Progenitor cell of endocrine pancreas (in vitro differentiated cells): ENCODE data around the gene NFYC. TPM values are rescaled to one million over a fixed set of nuclear protein-coding genes. Genes with fewer than 3 reads are reported as not detected.

Experiments
- DNase-seq: peaks from one replicate; pipeline ENCODE4 v3.0.0; 2021; ENCODE audit warnings: low spot score; ENCODE audit not compliant: unreplicated experiment
- H3K27ac Mint-ChIP-seq: 2 replicates; pipeline ENCODE4 v1.8.0; 2021; ENCODE audit warnings: mild to moderate bottlenecking, moderate library complexity, mixed read lengths
- H3K27me3 Mint-ChIP-seq: 2 replicates; pipeline ENCODE4 v1.8.0; 2021; ENCODE audit warnings: mixed read lengths
- H3K36me3 Mint-ChIP-seq: 2 replicates; pipeline ENCODE4 v1.8.0; 2022; ENCODE audit warnings: mixed read lengths; ENCODE audit not compliant: insufficient read depth
- H3K4me1 Mint-ChIP-seq: 2 replicates; pipeline ENCODE4 v1.8.0; 2021; ENCODE audit warnings: low read depth, mixed read lengths
- H3K4me3 Mint-ChIP-seq: 2 replicates; pipeline ENCODE4 v1.8.0; 2021; ENCODE audit warnings: low read depth, mild to moderate bottlenecking, moderate library complexity, mixed read lengths
- H3K9me3 Mint-ChIP-seq: 2 replicates; pipeline ENCODE4 v1.8.0; 2021; ENCODE audit warnings: low read depth, mixed read lengths
- CTCF ChIP-seq: fragments of 200-600 bp; sonication (generic); IDR thresholded peaks from one replicate; pipeline ENCODE4 v1.5.0; 2021; ENCODE audit warnings: antibody characterized with exemption, mild to moderate bottlenecking; ENCODE audit not compliant: unreplicated experiment
- total RNA-seq: library from RNA; stranded (reverse); gene quantifications from 2 replicates; pipeline ENCODE4 v1.2.1, GENCODE V29; 2021

NFYC gene
- total RNA-seq, 1 donor from 2014 or later: 73.4 TPM

GRCh38 chr1:40653851-40654537, 37.5 kb upstream of the NFYC start:
- peak overlapping the region; percentile 75 for H3K4me3 Mint-ChIP-seq
- H3K27ac Mint-ChIP-seq: peak overlapping the region; percentile 75

GRCh38 chr1:40657046-40657445, 34.5 kb upstream of the NFYC start:
- Mint-ChIP-seq H3K4me1 (peaks cover 7% of the 10 kb centered on the region), H3K36me3 (no peaks in the 10 kb centered on the region), H3K27ac (no peak overlapping the region), H3K27me3 (peaks cover 11% of the 10 kb centered on the region), H3K9me3 (no peaks in the 10 kb centered on the region), H3K4me3 (no peak overlapping the region)
- DNase-seq: no peak
- TF ChIP-seq CTCF: no peak

More at GRCh38 chr1:40653851-40654537, 37.5 kb upstream of the NFYC start:
- Mint-ChIP-seq H3K36me3 (no peaks in the 10 kb centered on the region), H3K27me3 (peaks cover 8% of the 10 kb centered on the region), H3K4me1 (peaks cover 7% of the 10 kb centered on the region), H3K9me3 (no peaks in the 10 kb centered on the region)
- DNase-seq: peak; percentile 59
- no peak for TF ChIP-seq CTCF

- Mint-ChIP-seq H3K27me3 (peaks cover 26% of the 10 kb centered on the region), H3K4me1 (peaks cover 7% of the 10 kb centered on the region), H3K27ac (no peak overlapping the region), H3K4me3 (no peak overlapping the region), H3K9me3 (no peaks in the 10 kb centered on the region), H3K36me3 (no peaks in the 10 kb centered on the region)
- no peak for DNase-seq
- TF ChIP-seq CTCF: no peak
Measured at GRCh38 chr1:40658751-40659648, 32.5 kb upstream of the NFYC start.

- no peaks in the 10 kb centered on the region for H3K9me3 Mint-ChIP-seq
- no peak for DNase-seq
- no peak overlapping the region for H3K27ac Mint-ChIP-seq
- peaks cover 26% of the 10 kb centered on the region for H3K27me3 Mint-ChIP-seq
- no peak overlapping the region for H3K4me3 Mint-ChIP-seq
- peaks cover 3% of the 10 kb centered on the region for H3K4me1 Mint-ChIP-seq
- H3K36me3 Mint-ChIP-seq: no peaks in the 10 kb centered on the region
- TF ChIP-seq CTCF: no peak
Measured at GRCh38 chr1:40659649-40659947, 31.9 kb upstream of the NFYC start.

GRCh38 chr1:40661678-40662077, 29.8 kb upstream of the NFYC start:
- Mint-ChIP-seq H3K36me3 (no peaks in the 10 kb centered on the region), H3K4me3 (no peak overlapping the region), H3K9me3 (no peaks in the 10 kb centered on the region), H3K27ac (no peak overlapping the region), H3K4me1 (no peaks in the 10 kb centered on the region), H3K27me3 (peaks cover 32% of the 10 kb centered on the region)
- no peak for DNase-seq
- TF ChIP-seq CTCF: no peak
